HG03280 (cell line): Measurements from ENCODE around the gene C16orf74.
A peak's percentile ranks its signal among the peaks of the same experiment; 100 is the strongest.

ENCODE experiments used
- ATAC-seq: cut with Tn5 transposase; IDR thresholded peaks from one replicate; pipeline ENCODE4 v1.9.1; 2021; ENCODE audit warnings: mild to moderate bottlenecking, moderate library complexity; ENCODE audit not compliant: unreplicated experiment

C16orf74 gene

DNA sequence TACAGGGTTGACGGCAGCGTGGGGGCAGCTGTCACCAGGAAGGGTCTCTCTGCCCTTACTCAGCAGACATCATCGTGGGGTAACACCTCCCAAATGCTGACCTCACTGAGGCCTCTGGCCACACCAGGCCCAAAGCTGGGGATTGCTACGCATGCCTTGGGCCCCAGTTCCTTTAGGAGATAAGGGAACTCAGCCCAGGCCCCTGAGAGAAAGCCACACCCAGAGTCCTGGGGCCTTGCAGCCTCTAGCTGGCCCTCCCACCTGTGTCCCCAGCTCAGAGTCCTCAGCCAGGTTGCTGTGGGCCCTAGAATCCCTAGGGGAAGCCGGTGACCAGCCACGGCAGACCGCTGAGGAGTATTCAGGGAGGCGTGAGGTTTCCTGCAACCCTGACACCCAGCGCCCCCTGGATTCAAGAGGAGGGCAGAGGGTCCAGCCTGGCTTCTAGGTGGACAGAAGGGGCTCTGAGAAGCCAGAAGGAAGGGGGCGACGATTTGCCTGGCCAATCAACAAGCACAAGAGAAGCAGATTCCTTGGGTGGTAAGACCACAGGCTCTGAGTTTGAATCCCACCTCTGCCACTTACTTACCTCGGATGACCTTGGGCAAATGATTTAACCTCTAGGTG, 51.8 kb downstream of the C16orf74 start:
- ATAC-seq: no peak

DNA sequence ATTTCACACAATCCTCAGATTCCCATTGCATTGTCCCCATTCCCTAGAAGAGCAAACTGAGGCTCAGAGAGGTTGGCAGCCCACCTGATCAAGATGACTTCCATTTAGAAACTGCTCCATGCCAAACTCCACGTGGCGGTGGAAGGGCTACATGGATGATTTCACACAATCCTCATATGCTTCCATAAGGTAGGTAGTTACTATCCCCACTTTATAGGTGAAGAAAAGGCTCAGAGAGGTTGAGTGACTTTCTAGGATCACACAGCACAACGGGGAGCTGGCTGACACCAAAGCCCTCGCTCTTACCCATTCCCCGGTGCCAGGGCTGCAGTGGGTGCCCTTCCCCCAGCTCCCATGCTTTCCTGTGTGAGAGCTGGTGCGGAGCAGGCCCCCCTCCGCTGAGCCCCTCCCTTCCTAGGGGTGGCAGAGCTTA, 52.4 kb downstream of the C16orf74 start:
- no peak for ATAC-seq

DNA sequence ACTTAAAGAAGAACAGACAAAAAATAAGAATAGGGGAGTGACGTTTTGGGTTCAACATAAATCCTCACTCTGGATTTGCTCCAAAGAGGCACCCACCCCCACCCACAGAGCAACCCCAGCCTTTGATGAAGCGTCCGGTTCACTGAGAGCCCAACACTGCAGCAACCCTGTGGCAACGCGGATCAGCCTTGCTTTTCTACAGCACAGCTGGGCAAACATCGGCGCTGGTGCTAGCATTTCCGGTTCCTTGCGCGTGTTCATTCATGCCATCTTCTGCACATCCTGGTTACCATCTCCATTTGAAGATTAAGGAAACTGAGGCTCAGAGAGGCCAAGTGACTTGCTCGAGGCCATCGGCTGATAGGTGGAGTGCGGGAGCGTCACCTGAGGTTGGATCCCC, 53.5 kb downstream of the C16orf74 start:
- ATAC-seq: no peak

DNA sequence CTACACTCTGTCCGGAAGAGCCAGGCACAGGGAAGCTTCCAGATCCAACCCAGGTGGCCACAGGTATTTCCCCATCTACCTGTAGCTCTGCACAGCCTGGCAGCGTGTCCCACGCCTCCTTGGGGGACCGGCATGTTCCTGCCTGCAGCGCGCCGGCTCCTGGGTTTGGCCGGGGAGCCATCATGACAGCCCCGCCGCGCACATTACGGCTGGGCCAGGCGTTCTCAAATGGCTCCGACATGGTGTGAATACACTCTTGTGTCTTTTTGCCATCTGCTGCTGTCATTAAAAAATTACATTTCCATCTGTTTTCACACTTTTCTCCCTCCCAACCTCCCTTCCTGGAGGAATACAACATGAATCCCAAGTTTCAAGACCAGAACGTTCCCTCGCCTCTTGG, 54.1 kb downstream of the C16orf74 start:
- no peak for ATAC-seq

DNA sequence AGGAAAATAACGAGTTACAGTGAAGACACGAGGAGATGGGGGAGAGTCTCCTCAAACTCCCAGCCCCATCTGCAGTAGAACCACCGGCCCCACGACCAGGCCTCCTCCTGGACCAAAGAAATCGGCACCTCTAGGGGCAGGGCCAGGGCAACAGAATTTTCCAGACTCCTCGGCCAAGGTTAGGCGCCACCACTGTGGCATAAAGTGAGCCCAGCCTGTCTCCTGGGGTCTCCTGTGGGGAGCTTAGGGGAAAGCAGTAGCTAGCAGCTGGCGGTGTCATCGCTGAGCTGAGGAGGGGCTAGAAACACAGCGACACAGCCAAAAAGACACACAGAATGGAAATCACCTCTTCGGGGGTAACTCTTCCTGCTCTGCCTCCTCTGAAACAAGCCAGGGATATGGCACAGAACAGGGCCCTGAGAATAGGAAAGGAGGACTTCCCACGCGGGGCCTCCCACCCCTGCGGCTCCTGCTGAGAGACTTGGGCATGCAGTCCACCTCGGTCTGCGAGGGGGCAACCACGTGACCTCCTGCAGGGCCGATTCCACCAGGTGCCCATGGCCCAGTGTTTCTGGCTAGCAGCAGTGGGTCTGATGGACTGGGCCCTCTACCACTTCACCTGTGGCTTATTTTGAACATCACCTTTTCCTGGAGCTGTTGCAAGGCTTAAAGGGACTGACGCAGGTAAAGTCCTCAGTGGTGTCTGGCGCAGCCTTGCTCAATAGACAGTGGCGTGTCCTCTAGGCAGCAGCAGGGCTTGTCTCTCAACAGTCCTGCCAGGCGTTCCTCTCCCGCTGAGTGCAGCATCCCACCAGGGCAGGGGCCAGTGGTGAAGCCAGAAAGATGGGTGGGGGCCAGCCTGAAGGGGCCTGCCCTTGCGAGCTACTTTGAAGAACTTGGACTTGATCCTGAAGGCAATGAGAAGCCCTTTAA, 55.4 kb downstream of the C16orf74 start:
- ATAC-seq: no peak

DNA sequence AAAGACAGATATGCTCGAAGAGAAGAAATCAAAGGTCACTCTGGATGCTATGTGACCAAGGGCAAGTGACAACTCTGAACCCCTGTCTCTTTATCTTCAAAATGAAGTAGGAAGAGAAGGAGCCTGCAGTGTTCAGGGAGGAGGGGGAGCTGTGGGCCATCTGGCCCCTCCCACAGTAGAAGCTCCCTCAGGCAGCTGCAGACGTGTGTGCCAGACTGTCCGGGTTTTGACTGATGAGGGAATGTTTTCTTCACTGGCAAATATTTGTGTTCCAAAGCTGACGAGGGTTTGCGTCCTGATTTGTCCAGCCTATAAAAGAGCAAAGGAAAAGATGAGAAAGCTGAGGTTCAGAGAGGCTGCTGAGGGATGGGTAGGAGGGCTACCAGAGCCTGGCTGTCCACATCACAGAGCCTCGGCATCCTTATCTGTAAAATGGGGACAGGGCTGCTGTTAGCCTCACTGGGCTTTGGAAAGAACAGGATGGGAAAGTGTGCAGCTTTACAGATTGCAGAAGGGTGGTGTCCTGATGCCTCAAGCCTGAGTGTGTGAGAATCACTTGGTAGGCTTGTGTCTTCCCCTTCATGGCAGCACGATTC, 60.3 kb downstream of the C16orf74 start:
- no peak for ATAC-seq

DNA sequence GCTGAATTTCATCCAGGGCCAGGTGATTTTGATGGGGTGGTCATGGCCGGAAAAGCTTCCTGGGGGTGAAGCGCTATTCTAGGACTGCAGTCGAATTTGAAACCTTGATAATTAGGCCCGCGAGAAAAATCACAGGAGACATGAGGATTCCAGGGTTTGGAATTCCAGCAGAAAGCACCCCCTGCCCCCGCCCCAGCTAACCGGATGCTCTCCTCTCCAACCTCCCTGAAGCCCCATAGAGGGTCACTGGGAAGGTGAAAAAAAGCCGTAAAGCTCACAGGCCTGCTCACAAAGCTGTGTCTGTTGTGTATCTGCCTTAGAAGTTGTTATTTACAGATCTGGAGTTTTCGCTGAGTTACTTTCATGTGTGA, 61.0 kb downstream of the C16orf74 start:
- no peak for ATAC-seq

DNA sequence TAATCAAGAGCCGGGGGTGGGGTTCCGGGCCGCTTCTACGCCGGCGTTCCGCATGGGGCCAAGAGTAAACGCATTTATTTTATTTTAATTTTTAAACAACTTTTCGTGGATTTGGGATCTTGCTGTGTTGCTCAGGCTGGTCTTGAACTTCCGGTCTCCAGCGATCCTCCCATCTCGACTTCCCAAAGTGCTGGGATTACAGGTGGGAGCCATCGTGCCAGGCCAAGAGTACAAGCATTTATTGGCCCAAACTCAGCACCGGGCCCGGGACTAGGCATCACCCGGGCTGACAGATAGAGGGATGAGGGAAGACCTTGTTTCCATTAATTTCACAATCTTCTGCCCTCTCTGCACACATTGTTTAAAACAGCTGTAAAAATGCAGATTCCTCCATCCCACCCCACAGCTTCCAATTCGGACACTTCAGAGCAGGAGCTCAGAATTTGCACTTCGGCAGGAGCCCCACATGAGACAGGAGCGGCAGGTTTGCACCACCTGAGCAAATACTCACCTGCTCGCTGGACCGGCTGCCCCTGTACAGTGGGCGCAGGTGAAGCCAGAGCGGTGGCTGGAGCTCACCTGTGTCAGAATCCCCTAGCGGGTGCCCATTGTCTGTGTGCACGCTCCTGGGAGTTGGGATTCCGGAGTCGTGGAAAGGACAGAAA, 61.5 kb downstream of the C16orf74 start:
- ATAC-seq: no peak

DNA sequence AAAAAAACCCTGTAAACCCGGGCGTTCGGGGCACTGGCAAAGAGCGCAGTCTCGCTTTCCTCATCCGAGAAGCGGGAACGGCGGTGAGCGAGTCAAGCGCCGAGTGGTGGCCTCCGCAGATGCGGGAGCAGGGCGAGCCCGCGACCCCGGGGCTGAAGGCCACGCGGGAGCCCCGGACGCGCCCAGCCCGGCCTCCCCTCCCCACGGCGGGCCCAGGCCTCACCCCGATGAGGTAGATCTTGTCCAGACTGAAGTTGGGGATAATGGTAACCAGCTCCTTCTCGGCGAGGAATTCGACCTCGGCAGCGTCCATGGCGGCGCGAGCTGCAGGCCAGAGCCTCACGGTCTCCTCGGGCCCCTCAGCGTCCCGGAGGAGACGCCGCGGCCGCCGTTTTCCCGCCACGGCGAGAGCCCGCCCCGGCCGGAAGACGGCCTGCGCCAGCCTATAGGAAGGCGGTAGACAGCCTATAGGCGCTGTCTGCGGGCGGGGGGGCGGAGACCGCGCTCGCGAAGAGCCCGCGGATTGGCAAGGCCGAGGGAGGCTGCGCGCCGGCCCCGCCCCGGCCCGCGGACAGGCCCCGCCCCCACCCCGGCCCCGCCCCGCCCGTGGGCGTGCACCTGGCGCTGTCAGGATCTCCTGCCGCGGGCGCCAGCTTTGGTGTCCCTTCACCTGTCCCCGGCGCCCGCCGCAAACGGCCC, 62.2 kb downstream of the C16orf74 start, which contains the start of gene GINS2:
Gene GINS2, minus strand, starts transcription at position 369 of the 699 bp plus-strand sequence. Its CDS starts 56 bp downstream, at position 313.
- ATAC-seq: peak; percentile 95

DNA sequence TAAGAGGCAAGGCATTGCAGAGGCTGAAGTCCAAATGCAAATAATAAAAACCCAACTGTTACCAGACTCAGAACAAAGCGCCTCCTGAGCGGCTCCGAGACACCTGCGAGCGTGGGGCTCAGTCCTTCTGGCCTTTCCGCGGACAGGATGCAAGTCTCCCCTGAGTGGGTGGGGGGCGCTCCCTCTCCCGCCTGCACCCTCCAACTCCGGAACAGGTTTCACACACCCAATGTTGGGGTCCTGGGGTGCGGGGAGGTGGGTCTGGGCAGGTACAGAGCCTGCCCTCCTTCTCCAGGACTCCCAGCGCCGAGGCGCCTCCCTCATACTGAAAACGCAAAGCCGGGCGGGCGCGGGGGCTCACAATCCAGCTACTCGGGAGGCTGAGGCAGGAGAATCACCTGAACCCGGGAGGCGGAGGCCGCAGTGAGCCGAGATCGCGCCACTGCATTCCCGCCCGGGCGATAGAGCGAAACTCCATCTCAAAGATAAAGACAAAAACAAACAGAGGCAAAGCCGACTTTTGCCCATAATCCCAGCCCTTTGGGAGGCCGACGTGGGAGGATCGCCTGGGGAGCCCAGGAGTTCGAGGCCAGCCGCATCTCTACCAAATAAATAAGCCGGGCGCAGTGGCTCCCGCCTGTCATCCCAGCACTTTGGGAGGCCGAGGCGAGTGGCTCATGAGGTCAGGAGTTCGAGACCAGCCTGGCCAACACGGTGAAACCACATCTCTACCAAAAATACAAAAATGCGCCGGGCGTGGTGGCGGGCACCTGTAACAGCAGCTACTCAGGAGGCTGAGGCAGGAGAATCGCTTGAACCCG, 63.0 kb downstream of the C16orf74 start:
- peak; percentile 1 for ATAC-seq

DNA sequence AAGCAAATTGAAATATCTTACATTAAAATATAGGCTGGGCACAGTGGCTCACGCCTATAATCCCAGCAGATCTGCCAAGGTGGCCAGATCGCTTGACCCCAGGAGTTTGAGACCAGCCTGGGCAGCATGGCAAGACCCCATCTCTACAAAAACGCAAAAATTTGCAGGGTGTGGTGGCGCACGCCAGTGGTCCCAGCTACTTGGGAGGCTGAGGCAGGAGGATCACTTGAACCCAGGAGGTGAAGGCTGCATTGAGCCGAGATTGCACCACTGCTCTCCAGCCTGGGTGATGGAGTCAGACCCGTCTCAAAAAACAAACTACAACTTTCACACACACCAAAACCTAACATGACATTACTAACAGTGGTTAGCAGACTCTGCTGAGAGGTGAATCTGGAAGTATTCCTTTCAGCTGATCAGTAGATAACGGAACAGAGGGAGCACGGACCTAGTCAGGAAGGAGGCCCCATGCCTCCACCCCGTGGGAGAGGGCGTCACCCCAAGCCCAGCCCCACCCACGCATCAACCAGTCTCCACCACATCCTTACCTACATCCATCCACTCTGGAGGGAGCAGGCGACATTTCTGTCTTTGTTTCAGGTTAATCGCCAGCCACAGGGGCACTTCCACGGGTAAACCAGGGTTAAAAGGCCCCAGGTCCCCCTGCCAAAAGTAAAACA, 63.8 kb downstream of the C16orf74 start:
- ATAC-seq: no peak

DNA sequence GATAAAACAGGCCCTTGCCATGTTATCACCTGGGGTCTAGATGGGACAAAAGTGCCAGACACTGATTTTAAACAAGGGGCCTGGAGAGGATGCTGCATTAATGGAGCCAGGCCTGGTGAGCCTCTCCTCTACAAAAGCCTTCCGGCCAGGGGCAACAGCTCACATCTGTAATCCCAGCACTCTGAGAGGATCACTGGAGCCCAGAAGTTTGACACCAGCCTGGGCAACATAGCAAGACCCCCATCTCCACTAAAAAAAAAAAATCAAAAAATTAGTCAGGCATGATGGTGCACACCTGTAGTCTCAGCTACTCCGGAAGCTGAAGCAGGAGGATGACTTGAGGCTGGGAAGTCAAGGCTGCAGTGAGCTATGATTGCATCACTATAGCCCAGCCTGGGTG, 65.6 kb downstream of the C16orf74 start:
- ATAC-seq: no peak

DNA sequence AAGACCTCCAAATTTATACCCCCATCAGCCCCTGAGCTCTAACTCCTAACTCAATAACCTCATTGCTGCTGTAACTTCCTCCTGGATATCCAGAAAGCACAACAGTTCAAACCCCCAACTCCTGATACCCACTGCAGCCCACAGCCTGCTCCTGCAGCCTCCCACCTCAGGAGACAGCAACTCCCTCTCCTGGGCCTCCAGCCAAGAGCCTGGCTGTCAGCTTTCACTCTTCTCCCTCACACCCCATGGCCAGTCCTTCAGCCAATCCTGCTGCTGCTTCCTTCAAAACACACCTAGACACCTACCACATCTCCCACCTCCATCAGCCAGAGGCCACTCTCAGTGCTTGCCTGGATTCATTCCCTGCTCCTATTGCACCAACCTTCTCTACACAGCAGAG, 67.5 kb downstream of the C16orf74 start:
- no peak for ATAC-seq

DNA sequence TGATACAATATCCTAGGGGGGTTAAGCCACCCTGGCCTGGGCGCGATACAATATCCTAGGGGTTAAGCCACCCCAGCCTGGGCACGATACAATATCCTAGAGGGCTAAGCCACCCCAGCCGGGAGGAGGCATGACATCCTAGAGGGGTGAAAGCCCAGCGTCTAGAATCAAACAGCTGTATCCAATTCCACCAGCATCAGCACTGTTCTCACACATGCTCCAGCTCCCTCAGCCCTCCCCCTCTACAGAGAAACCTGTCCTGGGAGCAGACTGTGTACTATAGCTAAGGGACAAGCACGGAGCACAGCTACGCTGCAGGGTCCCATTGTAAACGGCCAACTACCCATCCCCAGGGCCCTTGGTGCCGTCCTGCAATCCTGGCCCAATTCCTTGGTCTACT, 68.4 kb downstream of the C16orf74 start:
- no peak for ATAC-seq

DNA sequence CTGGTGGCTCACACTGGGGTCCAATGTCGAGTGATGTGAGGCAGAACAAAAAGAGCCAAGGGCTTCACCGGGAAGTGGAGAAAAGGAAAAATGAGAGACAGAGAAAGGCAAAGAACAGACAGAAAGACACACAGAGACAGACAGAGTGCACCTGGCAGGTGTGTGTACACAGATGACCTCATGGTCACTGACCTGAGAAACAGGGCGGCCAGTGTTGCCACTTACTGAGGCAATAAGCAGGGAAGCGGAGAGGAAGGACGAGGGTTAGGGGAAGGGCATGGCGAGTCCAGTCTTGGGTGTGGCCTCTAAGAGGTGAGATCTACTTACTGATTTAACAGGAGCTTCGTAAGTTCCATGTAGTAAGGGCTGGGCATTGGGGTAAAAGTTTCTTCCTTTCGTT, 69.6 kb downstream of the C16orf74 start:
- ATAC-seq: no peak

DNA sequence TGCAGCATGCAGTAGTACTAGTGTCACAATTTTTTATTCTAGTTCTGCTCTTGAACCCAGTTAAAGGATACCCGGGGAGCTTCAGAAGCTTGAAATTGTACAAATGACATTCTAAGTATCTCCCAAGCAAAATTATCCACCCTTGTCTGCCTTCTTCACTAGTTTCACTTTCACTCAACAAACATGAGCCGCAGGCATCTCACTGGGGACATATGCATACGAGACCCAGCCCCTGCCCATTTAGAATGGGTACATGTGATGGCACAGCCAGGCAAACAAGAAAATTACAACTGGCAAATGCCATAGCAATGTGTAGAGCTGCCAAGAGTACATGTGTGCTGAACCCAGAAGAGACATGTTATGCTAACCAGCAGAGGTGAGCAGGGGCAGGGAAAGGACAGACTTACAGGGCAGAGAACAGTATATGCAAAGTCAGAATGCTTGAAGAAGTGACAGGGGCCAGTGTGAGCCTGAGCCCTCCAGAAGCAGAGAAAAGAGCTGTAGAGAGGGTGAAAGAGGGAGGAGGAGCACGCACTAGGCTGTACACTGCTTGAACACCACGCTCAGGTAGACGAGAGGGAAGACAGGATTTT, 70.4 kb downstream of the C16orf74 start:
- ATAC-seq: no peak

DNA sequence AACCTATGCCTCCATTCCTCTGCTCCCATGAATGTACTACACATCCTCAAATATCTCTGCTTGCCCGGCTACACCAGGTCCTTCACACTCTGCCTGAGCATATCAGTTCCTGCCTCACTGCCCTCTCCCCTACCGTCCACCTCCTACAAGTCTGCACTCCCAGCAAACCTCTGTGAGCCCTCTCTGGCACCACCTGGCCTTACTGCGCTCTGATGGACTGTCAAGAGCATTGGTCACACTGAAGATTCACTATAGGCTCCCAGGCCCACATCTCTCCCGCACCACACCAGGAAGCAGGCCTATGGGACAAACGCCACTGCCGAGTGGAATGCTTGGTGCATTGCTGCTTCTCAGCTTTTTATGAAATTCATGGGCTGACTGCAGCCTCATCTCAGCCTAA, 71.0 kb downstream of the C16orf74 start:
- ATAC-seq: no peak

DNA sequence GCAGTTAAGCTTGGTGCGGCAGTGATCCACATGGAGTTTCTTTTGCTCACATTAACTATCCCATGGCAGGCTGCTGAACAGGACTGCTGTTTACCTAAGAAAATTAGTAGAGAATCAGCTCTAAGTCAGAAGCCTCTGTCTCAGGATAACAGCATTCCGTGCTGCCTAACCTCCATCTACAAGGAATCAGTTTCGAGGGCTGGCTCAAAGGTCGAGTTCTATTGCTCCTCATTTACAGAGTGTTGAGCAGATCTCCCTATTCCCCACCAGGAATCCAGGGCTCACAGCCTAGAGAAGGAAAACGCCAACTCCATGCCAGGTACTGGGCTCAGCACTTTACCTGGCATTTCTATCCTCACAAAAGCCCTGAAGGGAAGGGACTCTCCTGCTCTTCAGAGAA, 72.1 kb downstream of the C16orf74 start:
- ATAC-seq: no peak

DNA sequence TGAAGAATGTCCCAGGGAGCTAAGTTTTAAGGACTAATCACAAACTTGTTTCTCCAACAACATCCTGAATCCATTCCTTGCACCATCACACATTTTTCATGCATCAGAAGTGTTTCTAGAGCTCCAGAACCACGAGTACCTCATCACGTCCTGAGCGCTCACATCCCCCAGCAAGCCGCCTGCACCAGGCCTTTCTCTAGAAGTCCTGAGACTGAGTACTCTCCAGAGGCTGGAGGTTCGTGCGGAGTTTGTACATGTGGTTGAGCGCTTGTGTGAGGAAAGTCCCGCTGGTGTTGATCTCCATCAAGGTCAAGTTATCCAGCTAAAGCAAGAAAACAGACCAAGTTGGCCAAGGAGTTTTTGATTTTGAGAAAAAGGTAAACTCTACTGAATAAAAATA, 72.9 kb downstream of the C16orf74 start:
- no peak for ATAC-seq
